Measurements from ENCODE around the gene TPP1.
A peak's percentile ranks its signal among the peaks of the same experiment; 100 is the strongest.

The TPP1 gene

GRCh38 chr11:6610591-6610990, 8.6 kb downstream of the TPP1 start:
- DNase-seq, result no peak

- no peak for DNase-seq
Observed at GRCh38 chr11:6609502-6610015, 9.7 kb downstream of the TPP1 start.

- no peak for DNase-seq
Observed at GRCh38 chr11:6608726-6609501, 10.3 kb downstream of the TPP1 start.

GRCh38 chr11:6608011-6608410, 11.2 kb downstream of the TPP1 start:
- no peak for DNase-seq

GRCh38 chr11:6607190-6607795, 11.9 kb downstream of the TPP1 start:
- DNase-seq, result no peak

- DNase-seq, result peak; percentile 3
Observed at GRCh38 chr11:6606471-6607189, 12.6 kb downstream of the TPP1 start.

GRCh38 chr11:6604790-6605189, 14.4 kb downstream of the TPP1 start:
- no peak for DNase-seq

- no peak for DNase-seq
Observed at GRCh38 chr11:6604081-6604626, 15.1 kb downstream of the TPP1 start.

- peak; percentile 14 for DNase-seq
Observed at GRCh38 chr11:6603287-6604080, 15.7 kb downstream of the TPP1 start, which contains the start of the genes ILK and RRP8. Gene ILK (plus strand): TSS chr11:6603774. CDS start chr11:6604272, 498 bp downstream. Gene RRP8 (minus strand): TSS chr11:6603616. CDS start chr11:6603502, 114 bp downstream.

GRCh38 chr11:6602096-6602940, 16.9 kb downstream of the TPP1 start:
- DNase-seq, result no peak

- DNase-seq, result no peak
Observed at GRCh38 chr11:6601041-6601461, 18.2 kb downstream of the TPP1 start.

GRCh38 chr11:6599881-6600390, 19.3 kb downstream of the TPP1 start:
- DNase-seq, result no peak

- no peak for DNase-seq
Observed at GRCh38 chr11:6599449-6599848, 19.8 kb downstream of the TPP1 start.

- DNase-seq, result no peak
Observed at GRCh38 chr11:6598555-6598954, 20.7 kb downstream of the TPP1 start.

GRCh38 chr11:6596239-6596877, 22.9 kb downstream of the TPP1 start:
- DNase-seq, result no peak

- no peak for DNase-seq
Observed at GRCh38 chr11:6594142-6594768, 25.0 kb downstream of the TPP1 start.

GRCh38 chr11:6588018-6588417, 31.2 kb downstream of the TPP1 start:
- no peak for DNase-seq

GRCh38 chr11:6587360-6587953, 31.8 kb downstream of the TPP1 start:
- DNase-seq, result no peak

Data from SIG-M5 (cell line).